Measurements from ENCODE around the gene SPEN.
"Not testable (repeated sequence)": the region's sequence is repeated elsewhere in the genome, so short reads cannot be mapped to it uniquely, and the experiment has no call there.

The SPEN gene

GRCh38 chr1:15858672-15859372 is 11.3 kb downstream of the SPEN start:
- DNase-seq, result no peak

GRCh38 chr1:15863156-15863901 is 15.8 kb downstream of the SPEN start:
- DNase-seq, result no peak

GRCh38 chr1:15866721-15867201 is 19.3 kb downstream of the SPEN start:
- DNase-seq, result no peak

- no peak for DNase-seq
Observed at GRCh38 chr1:15867288-15867687, 19.8 kb downstream of the SPEN start.

GRCh38 chr1:15869413-15869812 is 21.9 kb downstream of the SPEN start:
- no peak for DNase-seq

- no peak for DNase-seq
Observed at GRCh38 chr1:15870421-15870820, 22.9 kb downstream of the SPEN start.

- DNase-seq, result no peak
Observed at GRCh38 chr1:15874471-15874870, 27.0 kb downstream of the SPEN start.

- DNase-seq, result no peak
Observed at GRCh38 chr1:15876357-15877055, 29.0 kb downstream of the SPEN start.

GRCh38 chr1:15881961-15882360 is 34.5 kb downstream of the SPEN start:
- DNase-seq, result no peak

GRCh38 chr1:15882665-15883064 is 35.2 kb downstream of the SPEN start:
- DNase-seq, result no peak

GRCh38 chr1:15883326-15883725 is 35.8 kb downstream of the SPEN start:
- DNase-seq, result no peak

GRCh38 chr1:15884477-15884876 is 37.0 kb downstream of the SPEN start:
- DNase-seq, result no peak

- no peak for DNase-seq
Observed at GRCh38 chr1:15885269-15885668, 37.8 kb downstream of the SPEN start.

GRCh38 chr1:15885701-15886610 is 38.4 kb downstream of the SPEN start:
- DNase-seq, result peak; percentile 84

- DNase-seq, result no peak
Observed at GRCh38 chr1:15886611-15887167, 39.2 kb downstream of the SPEN start.

- not testable (repeated sequence) for DNase-seq
Observed at GRCh38 chr1:15892857-15893599, 45.5 kb downstream of the SPEN start.

- DNase-seq, result no peak
Observed at GRCh38 chr1:15895233-15895632, 47.7 kb downstream of the SPEN start.

GRCh38 chr1:15896841-15897610 is 49.5 kb downstream of the SPEN start:
- DNase-seq, result not testable (repeated sequence)

- no peak for DNase-seq
Observed at GRCh38 chr1:15899266-15899665, 51.8 kb downstream of the SPEN start.

GRCh38 chr1:15900662-15901279 is 53.3 kb downstream of the SPEN start:
- no peak for DNase-seq

Measured in kidney glomerular epithelial cell (primary cell).